Measurements from ENCODE around the gene FREM1.

DNA sequence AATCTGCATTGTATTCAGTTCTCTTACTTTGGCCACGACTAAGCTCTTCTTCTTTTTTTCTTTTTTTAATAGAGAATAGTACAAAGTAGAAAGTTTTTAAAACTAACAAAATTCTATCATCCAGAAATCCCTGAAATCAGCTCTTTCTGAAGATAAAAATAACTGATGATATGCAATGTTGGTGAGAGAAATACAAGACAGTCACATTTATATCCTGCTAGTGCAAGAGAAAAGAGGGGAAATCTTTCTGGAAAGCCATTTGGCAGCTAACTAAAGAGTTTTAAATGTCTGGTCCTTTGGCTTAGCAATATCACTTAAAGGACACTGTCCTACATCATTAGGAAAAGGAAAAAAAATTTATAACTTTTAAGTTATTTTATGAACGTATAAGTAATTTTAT, 27.0 kb upstream of the FREM1 start:
- no peak for TF ChIP-seq POLR2A (IDR thresholded peaks at IDR 0.05)
- TF ChIP-seq, protein P1, sequence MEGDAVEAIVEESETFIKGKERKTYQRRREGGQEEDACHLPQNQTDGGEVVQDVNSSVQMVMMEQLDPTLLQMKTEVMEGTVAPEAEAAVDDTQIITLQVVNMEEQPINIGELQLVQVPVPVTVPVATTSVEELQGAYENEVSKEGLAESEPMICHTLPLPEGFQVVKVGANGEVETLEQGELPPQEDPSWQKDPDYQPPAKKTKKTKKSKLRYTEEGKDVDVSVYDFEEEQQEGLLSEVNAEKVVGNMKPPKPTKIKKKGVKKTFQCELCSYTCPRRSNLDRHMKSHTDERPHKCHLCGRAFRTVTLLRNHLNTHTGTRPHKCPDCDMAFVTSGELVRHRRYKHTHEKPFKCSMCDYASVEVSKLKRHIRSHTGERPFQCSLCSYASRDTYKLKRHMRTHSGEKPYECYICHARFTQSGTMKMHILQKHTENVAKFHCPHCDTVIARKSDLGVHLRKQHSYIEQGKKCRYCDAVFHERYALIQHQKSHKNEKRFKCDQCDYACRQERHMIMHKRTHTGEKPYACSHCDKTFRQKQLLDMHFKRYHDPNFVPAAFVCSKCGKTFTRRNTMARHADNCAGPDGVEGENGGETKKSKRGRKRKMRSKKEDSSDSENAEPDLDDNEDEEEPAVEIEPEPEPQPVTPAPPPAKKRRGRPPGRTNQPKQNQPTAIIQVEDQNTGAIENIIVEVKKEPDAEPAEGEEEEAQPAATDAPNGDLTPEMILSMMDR (IDR thresholded peaks at IDR 0.05): no peak
